Measurements from ENCODE around the gene FBXL17. TPM values are rescaled to one million over a fixed set of nuclear protein-coding genes. Genes with fewer than 3 reads are reported as not detected.
A peak's percentile ranks its signal among the peaks of the same experiment; 100 is the strongest.
"Not testable (repeated sequence)": the region's sequence is repeated elsewhere in the genome, so short reads cannot be mapped to it uniquely, and the experiment has no call there.

Gene FBXL17
- total RNA-seq, 4 donors from 2014 or later: 10.7 to 31.6 (median 22.1) TPM

DNA sequence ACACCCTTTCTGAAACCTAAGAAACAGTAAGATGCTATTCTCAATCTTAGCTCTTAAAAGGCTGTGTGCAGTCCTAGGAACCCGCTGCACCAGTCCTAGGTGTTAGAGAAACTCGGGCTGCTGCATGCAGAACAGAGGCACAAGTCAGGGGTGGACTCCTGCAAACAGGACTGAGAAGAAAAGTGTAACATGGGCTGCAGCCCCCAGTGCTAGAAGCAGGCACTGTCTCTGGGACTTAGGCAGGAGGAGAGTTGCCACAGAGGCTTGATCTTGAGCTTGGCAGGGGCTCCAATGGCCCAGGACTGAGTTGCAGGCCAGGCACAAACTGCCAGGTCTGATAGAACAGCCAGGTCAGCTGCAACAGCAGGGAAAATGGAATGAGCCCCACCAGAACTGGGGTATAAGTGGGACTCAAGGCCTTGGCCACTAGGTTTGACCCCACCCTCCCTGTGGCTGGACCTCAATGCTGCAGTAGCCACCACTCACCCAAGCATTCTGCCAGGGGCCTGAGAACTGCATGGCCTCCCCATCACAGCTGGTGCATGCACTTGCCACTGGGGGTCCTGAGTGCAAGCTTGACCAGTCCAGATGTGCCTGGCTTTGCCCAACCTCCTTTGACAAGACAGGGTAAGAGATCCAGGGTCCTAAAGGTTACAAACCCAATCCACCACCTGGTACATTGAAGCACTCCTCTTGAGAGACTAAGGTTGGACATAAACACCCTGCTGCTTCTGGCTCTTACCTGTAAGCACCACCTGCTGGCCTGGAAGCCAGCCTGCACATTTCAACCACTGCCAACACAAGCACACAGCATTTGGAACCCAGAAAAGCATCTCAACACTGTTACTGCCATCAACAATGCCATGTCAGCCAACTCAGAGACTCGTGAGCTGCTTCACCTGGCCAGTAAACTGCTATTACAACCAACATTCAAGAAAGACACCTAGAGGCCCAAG, 103.3 kb downstream of the FBXL17 start:
- Histone ChIP-seq H3K9me3 (no peaks in the 10 kb centered on the region), H3K4me1 (no peaks in the 10 kb centered on the region), H3K36me3 (no peaks in the 10 kb centered on the region), H3K27me3 (no peaks in the 10 kb centered on the region), H3K27ac (no peak overlapping the region), H3K4me3 (no peak overlapping the region)
- no peak for TF ChIP-seq POLR2A (IDR thresholded peaks at IDR 0.05)
- TF ChIP-seq, protein P1, sequence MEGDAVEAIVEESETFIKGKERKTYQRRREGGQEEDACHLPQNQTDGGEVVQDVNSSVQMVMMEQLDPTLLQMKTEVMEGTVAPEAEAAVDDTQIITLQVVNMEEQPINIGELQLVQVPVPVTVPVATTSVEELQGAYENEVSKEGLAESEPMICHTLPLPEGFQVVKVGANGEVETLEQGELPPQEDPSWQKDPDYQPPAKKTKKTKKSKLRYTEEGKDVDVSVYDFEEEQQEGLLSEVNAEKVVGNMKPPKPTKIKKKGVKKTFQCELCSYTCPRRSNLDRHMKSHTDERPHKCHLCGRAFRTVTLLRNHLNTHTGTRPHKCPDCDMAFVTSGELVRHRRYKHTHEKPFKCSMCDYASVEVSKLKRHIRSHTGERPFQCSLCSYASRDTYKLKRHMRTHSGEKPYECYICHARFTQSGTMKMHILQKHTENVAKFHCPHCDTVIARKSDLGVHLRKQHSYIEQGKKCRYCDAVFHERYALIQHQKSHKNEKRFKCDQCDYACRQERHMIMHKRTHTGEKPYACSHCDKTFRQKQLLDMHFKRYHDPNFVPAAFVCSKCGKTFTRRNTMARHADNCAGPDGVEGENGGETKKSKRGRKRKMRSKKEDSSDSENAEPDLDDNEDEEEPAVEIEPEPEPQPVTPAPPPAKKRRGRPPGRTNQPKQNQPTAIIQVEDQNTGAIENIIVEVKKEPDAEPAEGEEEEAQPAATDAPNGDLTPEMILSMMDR (IDR thresholded peaks at IDR 0.05): no peak
- peak in 1 of 3 donors; percentile 24 for DNase-seq

DNA sequence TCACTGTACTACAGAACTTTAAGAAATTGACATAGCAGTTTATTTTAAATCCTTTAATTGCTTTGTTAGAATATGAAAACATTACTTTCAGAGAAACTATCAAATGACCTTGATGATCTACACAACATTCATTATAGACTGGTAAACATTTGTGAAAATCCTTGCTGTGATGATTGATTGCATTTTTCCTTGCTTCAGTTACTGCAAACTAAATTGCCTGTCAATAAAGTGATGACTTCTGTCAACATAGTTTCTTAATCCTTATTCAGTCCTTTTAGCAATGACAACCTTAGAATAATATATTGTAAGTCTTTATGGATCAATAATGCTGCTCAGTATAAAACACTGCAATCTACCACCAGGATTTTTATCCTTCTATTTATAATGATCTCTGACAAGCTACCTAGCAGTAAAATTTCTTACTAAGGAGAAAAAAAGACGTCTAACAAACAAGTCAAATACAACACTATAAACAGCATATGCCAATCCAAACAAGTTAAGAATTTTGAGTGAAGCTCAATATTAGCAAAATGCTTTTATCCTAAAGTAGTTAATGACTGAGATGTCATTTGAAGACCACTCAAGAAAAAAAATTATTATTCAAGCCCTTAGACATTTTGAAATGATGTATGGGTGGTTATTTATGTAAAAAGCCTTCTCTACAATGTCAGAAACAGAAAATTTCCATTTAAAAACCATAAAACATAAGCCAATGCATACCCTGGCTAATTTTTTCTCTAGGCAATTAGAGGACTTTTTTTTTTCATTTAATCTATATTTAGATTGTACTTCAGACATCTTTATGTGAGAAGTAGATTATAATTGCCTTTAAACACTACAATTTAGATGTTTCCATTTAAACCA, 105.5 kb downstream of the FBXL17 start:
- no peak overlapping the region for H3K27ac ChIP-seq
- H3K36me3 ChIP-seq: no peaks in the 10 kb centered on the region
- H3K4me1 ChIP-seq: no peaks in the 10 kb centered on the region
- no peak overlapping the region for H3K4me3 ChIP-seq
- no peaks in the 10 kb centered on the region for H3K27me3 ChIP-seq
- TF ChIP-seq, protein P1 (IDR thresholded peaks at IDR 0.05): no peak
- TF ChIP-seq POLR2A (IDR thresholded peaks at IDR 0.05): no peak
- DNase-seq: no peak
- no peaks in the 10 kb centered on the region for H3K9me3 ChIP-seq

DNA sequence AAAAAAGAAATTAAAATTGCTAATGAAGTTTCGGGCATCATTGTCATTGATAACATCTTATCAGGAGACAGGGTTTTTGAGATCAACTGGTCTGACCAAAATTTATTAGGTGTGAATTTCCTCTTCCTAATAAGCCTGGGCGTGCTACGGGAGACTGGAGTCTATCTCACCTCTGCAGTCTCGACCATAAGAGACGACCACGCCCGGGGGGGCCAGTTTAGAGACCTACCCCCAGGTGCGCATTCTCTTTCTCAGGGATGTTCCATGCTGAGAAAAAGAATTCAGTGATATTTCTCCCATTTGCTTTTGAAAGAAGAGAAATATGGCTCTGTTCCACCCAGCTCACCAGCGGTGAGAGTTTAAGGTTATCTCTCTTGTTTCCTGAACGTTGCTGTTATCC, 107.8 kb downstream of the FBXL17 start:
- H3K27ac ChIP-seq, H3K9me3 ChIP-seq, DNase-seq, H3K27me3 ChIP-seq, H3K4me1 ChIP-seq, H3K4me3 ChIP-seq, H3K36me3 ChIP-seq: not testable (repeated sequence)

DNA sequence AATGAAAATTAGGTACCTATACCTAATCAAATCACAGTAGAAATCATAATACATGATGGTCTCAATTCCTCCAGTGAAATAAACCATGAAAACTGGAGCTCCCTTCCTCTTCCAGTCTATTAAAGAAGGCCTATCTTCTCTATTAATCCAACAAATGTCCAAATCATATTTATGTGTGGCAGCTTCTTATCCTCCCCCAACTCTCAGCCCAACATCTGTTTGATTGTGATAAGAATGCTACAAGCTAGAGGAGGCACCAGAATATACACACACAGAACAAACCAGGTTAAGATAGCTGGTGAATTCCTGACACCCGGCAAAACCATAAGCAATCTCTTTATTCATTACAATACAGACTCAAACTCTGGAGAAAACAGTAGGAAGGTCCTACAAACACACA, 110.8 kb downstream of the FBXL17 start:
- Histone ChIP-seq H3K36me3 (no peaks in the 10 kb centered on the region), H3K27me3 (no peaks in the 10 kb centered on the region), H3K9me3 (no peaks in the 10 kb centered on the region), H3K27ac (no peak overlapping the region), H3K4me1 (no peaks in the 10 kb centered on the region), H3K4me3 (no peak overlapping the region)
- TF ChIP-seq, protein P1 (IDR thresholded peaks at IDR 0.05): no peak
- no peak for TF ChIP-seq POLR2A (IDR thresholded peaks at IDR 0.05)
- no peak for DNase-seq

DNA sequence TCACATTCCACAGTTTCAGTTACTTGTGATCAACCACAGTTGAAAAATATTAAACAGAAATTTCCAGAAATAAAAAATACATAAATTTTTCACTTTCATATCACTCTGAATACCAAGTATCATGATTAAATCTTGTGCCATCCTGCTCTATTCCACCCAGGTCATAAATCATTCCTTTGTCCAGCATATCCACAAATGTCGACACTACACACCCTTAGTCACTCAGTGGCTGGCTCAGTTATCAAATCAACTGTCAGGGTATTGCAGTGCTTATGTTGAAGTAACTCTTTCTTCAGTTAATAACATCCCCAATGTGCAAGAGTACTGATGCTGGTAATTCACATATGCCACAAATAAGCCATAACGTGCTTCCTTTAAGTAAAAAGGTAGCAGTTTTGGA, 115.7 kb downstream of the FBXL17 start:
- TF ChIP-seq, protein P1 (IDR thresholded peaks at IDR 0.05): no peak
- TF ChIP-seq POLR2A (IDR thresholded peaks at IDR 0.05): no peak
- Histone ChIP-seq H3K9me3 (no peaks in the 10 kb centered on the region), H3K27ac (no peak overlapping the region), H3K4me1 (no peaks in the 10 kb centered on the region), H3K36me3 (no peaks in the 10 kb centered on the region), H3K27me3 (no peaks in the 10 kb centered on the region), H3K4me3 (no peak overlapping the region)
- DNase-seq: no peak

DNA sequence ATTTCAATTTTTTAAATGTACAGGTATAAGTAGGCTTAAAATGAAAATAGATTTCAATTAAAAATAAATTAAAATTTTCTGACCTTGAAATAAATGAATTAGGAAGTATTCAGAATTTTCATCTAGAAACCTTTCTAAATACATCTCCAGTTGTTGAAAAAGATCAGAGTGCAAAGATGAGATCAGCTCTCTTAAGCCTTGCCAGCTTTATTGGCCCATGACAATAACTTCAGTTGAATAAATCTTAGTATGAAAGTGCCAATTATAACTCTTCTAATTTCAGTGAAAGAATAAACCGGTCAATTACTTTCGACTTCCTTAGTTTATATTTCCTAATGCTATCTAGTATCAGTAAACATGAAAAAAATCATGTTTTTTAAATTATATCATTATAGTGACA, 117.4 kb downstream of the FBXL17 start:
- H3K27me3 ChIP-seq: no peaks in the 10 kb centered on the region
- no peak overlapping the region for H3K27ac ChIP-seq
- no peak overlapping the region for H3K4me3 ChIP-seq
- DNase-seq: no peak
- no peaks in the 10 kb centered on the region for H3K4me1 ChIP-seq
- TF ChIP-seq POLR2A (IDR thresholded peaks at IDR 0.05): no peak
- TF ChIP-seq, protein P1 (IDR thresholded peaks at IDR 0.05): no peak
- H3K9me3 ChIP-seq: no peaks in the 10 kb centered on the region
- H3K36me3 ChIP-seq: no peaks in the 10 kb centered on the region

All from Peyer's patch (tissue), 4 donors.